Measurements from ENCODE around the gene FDX2. TPM values are rescaled to one million over a fixed set of nuclear protein-coding genes. Genes with fewer than 3 reads are reported as not detected.
A peak's percentile ranks its signal among the peaks of the same experiment; 100 is the strongest.

Gene FDX2
- total RNA-seq, 1 experiment from 2014 or later, result 25.5 TPM

DNA sequence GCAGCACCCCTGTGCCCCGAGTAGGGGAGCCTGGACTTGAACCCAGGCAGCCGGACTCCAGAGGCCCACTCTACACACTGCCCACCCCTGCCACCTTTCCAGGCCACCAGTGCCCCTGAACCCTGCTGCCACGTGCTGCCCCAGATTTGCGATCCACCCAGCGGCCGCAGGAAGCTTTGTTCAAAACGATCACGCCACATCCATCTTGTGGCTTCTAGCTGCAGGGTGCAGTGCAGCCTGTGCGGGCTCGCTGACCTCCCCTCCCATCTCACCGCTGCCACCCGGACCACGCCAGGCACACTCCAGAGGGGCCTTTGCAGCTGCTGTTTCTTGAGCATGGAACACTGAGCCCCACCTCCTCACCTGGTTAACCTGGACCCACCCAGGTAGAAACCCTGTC lies 13.7 kb upstream of the FDX2 start:
- no peak overlapping the region for H3K4me3 ChIP-seq (ENCODE audit: low read depth in 2 of 2, low read length in 2 of 2)
- no peaks in the 10 kb centered on the region for H3K9me3 ChIP-seq (ENCODE audit: control insufficient read depth, insufficient read depth, low read depth, low read length)
- ATAC-seq (no peak), DNase-seq (ENCODE audit: low read depth, low spot score) (no peak)
- BruUV-seq (replicated peaks), result no TSS peak
- CTCF ChIA-PET, result no interaction called here
- H3K27me3 ChIP-seq (ENCODE audit: control insufficient read depth, insufficient read depth, low read length), result no peaks in the 10 kb centered on the region
- intact Hi-C loops (cut with micrococcal nuclease; ENCODE audit: unreplicated experiment) (no loop called here), in situ Hi-C loops (cut with HindIII; ENCODE audit: low pct_unique_long_range_greater_than_20kb, low sequenced_read_pairs) (no loop called here)
- peaks cover 5% of the 10 kb centered on the region; the same call in 1 of the 2 replicates for H3K4me1 ChIP-seq (ENCODE audit: control insufficient read depth, insufficient read depth, low read length)
- no peak overlapping the region for H3K27ac ChIP-seq (ENCODE audit: low read length)
- TF ChIP-seq SIN3A (IDR thresholded peaks at IDR 0.05; ENCODE audit: borderline replicate concordance, insufficient read depth, low read depth, low read length) (no peak), TCF7L2 (IDR thresholded peaks at IDR 0.05; ENCODE audit: low read depth, low read length) (no peak), POLR2AphosphoS5 (IDR thresholded peaks at IDR 0.05; ENCODE audit: low read depth, low read length) (no peak)
- TF ChIP-seq, protein P1, sequence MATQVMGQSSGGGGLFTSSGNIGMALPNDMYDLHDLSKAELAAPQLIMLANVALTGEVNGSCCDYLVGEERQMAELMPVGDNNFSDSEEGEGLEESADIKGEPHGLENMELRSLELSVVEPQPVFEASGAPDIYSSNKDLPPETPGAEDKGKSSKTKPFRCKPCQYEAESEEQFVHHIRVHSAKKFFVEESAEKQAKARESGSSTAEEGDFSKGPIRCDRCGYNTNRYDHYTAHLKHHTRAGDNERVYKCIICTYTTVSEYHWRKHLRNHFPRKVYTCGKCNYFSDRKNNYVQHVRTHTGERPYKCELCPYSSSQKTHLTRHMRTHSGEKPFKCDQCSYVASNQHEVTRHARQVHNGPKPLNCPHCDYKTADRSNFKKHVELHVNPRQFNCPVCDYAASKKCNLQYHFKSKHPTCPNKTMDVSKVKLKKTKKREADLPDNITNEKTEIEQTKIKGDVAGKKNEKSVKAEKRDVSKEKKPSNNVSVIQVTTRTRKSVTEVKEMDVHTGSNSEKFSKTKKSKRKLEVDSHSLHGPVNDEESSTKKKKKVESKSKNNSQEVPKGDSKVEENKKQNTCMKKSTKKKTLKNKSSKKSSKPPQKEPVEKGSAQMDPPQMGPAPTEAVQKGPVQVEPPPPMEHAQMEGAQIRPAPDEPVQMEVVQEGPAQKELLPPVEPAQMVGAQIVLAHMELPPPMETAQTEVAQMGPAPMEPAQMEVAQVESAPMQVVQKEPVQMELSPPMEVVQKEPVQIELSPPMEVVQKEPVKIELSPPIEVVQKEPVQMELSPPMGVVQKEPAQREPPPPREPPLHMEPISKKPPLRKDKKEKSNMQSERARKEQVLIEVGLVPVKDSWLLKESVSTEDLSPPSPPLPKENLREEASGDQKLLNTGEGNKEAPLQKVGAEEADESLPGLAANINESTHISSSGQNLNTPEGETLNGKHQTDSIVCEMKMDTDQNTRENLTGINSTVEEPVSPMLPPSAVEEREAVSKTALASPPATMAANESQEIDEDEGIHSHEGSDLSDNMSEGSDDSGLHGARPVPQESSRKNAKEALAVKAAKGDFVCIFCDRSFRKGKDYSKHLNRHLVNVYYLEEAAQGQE (IDR thresholded peaks at IDR 0.05; ENCODE audit: insufficient read depth in 1 of 2, low read depth in 2 of 2, low read length in 1 of 2), result no peak
- TF ChIP-seq, protein P2, sequence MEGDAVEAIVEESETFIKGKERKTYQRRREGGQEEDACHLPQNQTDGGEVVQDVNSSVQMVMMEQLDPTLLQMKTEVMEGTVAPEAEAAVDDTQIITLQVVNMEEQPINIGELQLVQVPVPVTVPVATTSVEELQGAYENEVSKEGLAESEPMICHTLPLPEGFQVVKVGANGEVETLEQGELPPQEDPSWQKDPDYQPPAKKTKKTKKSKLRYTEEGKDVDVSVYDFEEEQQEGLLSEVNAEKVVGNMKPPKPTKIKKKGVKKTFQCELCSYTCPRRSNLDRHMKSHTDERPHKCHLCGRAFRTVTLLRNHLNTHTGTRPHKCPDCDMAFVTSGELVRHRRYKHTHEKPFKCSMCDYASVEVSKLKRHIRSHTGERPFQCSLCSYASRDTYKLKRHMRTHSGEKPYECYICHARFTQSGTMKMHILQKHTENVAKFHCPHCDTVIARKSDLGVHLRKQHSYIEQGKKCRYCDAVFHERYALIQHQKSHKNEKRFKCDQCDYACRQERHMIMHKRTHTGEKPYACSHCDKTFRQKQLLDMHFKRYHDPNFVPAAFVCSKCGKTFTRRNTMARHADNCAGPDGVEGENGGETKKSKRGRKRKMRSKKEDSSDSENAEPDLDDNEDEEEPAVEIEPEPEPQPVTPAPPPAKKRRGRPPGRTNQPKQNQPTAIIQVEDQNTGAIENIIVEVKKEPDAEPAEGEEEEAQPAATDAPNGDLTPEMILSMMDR (IDR thresholded peaks at IDR 0.05), result no peak
- POLR2A ChIA-PET, result no interaction called here
- peaks cover 12% of the 10 kb centered on the region for H3K36me3 ChIP-seq (ENCODE audit: control insufficient read depth, insufficient read depth, low read length)

DNA sequence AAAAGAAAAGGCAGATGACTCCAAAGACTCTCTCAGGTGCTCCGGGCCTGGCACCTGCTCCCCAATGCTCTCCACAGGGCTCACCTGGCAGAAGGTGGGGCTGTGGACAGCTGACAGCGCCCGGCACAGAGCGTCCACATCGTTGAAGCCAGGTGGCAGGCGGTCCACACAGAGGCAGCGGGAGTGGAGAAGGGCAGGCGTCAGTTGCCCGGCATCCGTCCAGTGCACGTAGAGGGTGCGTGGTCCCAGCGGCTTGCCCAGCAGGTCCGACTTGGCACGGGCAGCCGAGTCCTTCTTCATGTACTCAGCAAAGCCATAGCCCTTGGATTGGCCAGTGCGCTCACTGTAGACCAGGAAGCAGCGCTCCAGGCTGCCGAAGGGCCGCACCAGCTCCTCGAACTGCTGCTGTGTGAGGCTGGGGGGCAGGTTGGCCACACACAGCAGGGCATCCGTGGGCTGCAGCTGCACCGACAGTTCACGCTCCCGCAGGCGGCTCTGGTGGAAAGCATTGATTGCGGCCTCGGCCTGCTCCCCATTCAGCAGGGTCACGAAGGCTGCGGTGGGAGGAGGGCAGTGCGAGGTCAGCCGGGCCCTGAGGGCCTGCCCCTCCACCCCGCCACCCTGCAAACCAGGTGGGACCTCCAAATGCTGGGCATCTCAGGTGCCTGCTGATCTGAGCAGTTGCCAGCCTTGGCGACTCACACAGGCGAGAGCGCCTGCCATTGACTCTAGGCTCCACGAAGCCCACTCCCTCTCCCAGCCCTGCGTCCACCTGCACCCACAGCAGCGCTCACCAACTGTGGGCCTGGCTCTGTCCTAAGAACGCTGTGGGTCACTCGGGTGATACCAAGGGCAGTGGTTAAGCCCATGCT lies 13.0 kb upstream of the FDX2 start:
- intact Hi-C loops (cut with micrococcal nuclease; ENCODE audit: unreplicated experiment) (no loop called here), in situ Hi-C loops (cut with HindIII; ENCODE audit: low pct_unique_long_range_greater_than_20kb, low sequenced_read_pairs) (no loop called here)
- DNase-seq (ENCODE audit: low read depth, low spot score) (no peak), ATAC-seq (no peak)
- CTCF ChIA-PET, result no interaction called here
- no peaks in the 10 kb centered on the region for H3K9me3 ChIP-seq (ENCODE audit: control insufficient read depth, insufficient read depth, low read depth, low read length)
- BruUV-seq (replicated peaks), result TSS peak; percentile 8
- TF ChIP-seq, protein P1 (IDR thresholded peaks at IDR 0.05; ENCODE audit: insufficient read depth in 1 of 2, low read depth in 2 of 2, low read length in 1 of 2), result no peak
- TF ChIP-seq TCF7L2 (IDR thresholded peaks at IDR 0.05; ENCODE audit: low read depth, low read length) (no peak), POLR2AphosphoS5 (IDR thresholded peaks at IDR 0.05; ENCODE audit: low read depth, low read length) (no peak), SIN3A (IDR thresholded peaks at IDR 0.05; ENCODE audit: borderline replicate concordance, insufficient read depth, low read depth, low read length) (no peak)
- TF ChIP-seq, protein P2 (IDR thresholded peaks at IDR 0.05), result no peak
- no peaks in the 10 kb centered on the region for H3K27me3 ChIP-seq (ENCODE audit: control insufficient read depth, insufficient read depth, low read length)
- no peak overlapping the region for H3K27ac ChIP-seq (ENCODE audit: low read length)
- peaks cover 12% of the 10 kb centered on the region for H3K36me3 ChIP-seq (ENCODE audit: control insufficient read depth, insufficient read depth, low read length)
- H3K4me1 ChIP-seq (ENCODE audit: control insufficient read depth, insufficient read depth, low read length), result peaks cover 5% of the 10 kb centered on the region; the same call in 1 of the 2 replicates
- no peak overlapping the region for H3K4me3 ChIP-seq (ENCODE audit: low read depth in 2 of 2, low read length in 2 of 2)
- POLR2A ChIA-PET, result no interaction called here

Measured in Panc1 (cell line).